NCI-H2029 treated with DMSO at 0.1 percent for 48 hours (cell line): Measurements from ENCODE around the gene RTN1.

ENCODE experiments used
- DNase-seq: peaks from one replicate; lab custom pipeline; 2025; lab: John Stamatoyannopoulos, UW

Gene RTN1

GRCh38 chr14:59547310-59547709, 323.3 kb downstream of the RTN1 start:
- DNase-seq, result no peak
